Measurements from ENCODE around the gene BICRA. TPM values are rescaled to one million over a fixed set of nuclear protein-coding genes. Genes with fewer than 3 reads are reported as not detected.
"Not testable (repeated sequence)": the region's sequence is repeated elsewhere in the genome, so short reads cannot be mapped to it uniquely, and the experiment has no call there.

BICRA gene
- polyA plus RNA-seq, 1 donor (not counting 4 experiments of a cell fraction or from before 2014, with no cell fraction given): 0.42 TPM

- Histone ChIP-seq H2AFZ (ENCODE audit: control insufficient read depth, low read length) (peak overlapping the region; percentile 77), H4K20me1 (ENCODE audit: control insufficient read depth, extremely low read depth, insufficient read depth, low read length) (no peaks in the 10 kb centered on the region), H3K4me1 (ENCODE audit: control insufficient read depth, extremely low read depth, insufficient read depth, low read length) (peaks cover 19% of the 10 kb centered on the region), H3K36me3 (ENCODE audit: control insufficient read depth in 2 of 2, extremely low read depth in 1 of 2, insufficient read depth in 2 of 2, low read length in 2 of 2) (no peaks in the 10 kb centered on the region), H3K27me3 (ENCODE audit: control insufficient read depth, extremely low read depth, insufficient read depth, low read length) (no peaks in the 10 kb centered on the region), H3K4me3 (ENCODE audit: control insufficient read depth in 2 of 3, extremely low read depth in 1 of 3, insufficient read depth in 2 of 3, low read depth in 1 of 3, low read length in 3 of 3) (no peak overlapping the region), H3K4me2 (ENCODE audit: control insufficient read depth, extremely low read depth, insufficient read depth, low read depth, low read length) (peak overlapping the region; percentile 56), H3K9ac (ENCODE audit: control insufficient read depth, extremely low read depth, insufficient read depth, low read length) (no peak overlapping the region), H3K27ac (ENCODE audit: control insufficient read depth, insufficient read depth, low read length) (peak overlapping the region; percentile 26), H3K9me1 (ENCODE audit: control insufficient read depth, extremely low read depth, insufficient read depth, low read length) (no peaks in the 10 kb centered on the region), H3K79me2 (ENCODE audit: control insufficient read depth, insufficient read depth, low read length) (no peaks in the 10 kb centered on the region), H3K9me3 (ENCODE audit: control insufficient read depth, low read depth, low read length) (peaks cover 4% of the 10 kb centered on the region)
- FAIRE-seq: peak; percentile 23
- TF ChIP-seq CTCF (optimal IDR thresholded peaks at IDR 0.05 in 1 of 3, IDR thresholded peaks at IDR 0.05 in 1 of 3, conservative IDR thresholded peaks at IDR 0.05 in 1 of 3; ENCODE audit: extremely low read depth in 1 of 3, insufficient read depth in 2 of 3, low read length in 3 of 3): no peak
- no peak for TF ChIP-seq EZH2 (IDR thresholded peaks at IDR 0.05; ENCODE audit: low read length)
- DNase-seq (ENCODE audit: low read depth, low spot score): no peak
- dilution Hi-C loops (cut with MboI; ENCODE audit: extremely low pct_ligation_motif_present, low sequenced_read_pairs): no loop called here
Observed at GRCh38 chr19:47581605-47582319, 27.2 kb upstream of the BICRA start.

GRCh38 chr19:47582320-47582909 lies 26.5 kb upstream of the BICRA start:
- H3K9ac ChIP-seq (ENCODE audit: control insufficient read depth, extremely low read depth, insufficient read depth, low read length): no peak overlapping the region
- no peak overlapping the region for H3K27ac ChIP-seq (ENCODE audit: control insufficient read depth, insufficient read depth, low read length)
- dilution Hi-C loops (cut with MboI; ENCODE audit: extremely low pct_ligation_motif_present, low sequenced_read_pairs): no loop called here

GRCh38 chr19:47583161-47583560 lies 25.8 kb upstream of the BICRA start:
- DNase-seq (ENCODE audit: low read depth, low spot score); H3K9me1 ChIP-seq (ENCODE audit: control insufficient read depth, extremely low read depth, insufficient read depth, low read length); H3K36me3 ChIP-seq (ENCODE audit: control insufficient read depth in 2 of 2, extremely low read depth in 1 of 2, insufficient read depth in 2 of 2, low read length in 2 of 2); H4K20me1 ChIP-seq (ENCODE audit: control insufficient read depth, extremely low read depth, insufficient read depth, low read length); H3K4me3 ChIP-seq (ENCODE audit: control insufficient read depth in 2 of 3, extremely low read depth in 1 of 3, insufficient read depth in 2 of 3, low read depth in 1 of 3, low read length in 3 of 3); H3K4me2 ChIP-seq (ENCODE audit: control insufficient read depth, extremely low read depth, insufficient read depth, low read depth, low read length); H3K79me2 ChIP-seq (ENCODE audit: control insufficient read depth, insufficient read depth, low read length); H3K9ac ChIP-seq (ENCODE audit: control insufficient read depth, extremely low read depth, insufficient read depth, low read length); H3K9me3 ChIP-seq (ENCODE audit: control insufficient read depth, low read depth, low read length); H2AFZ ChIP-seq (ENCODE audit: control insufficient read depth, low read length); H3K27ac ChIP-seq (ENCODE audit: control insufficient read depth, insufficient read depth, low read length); H3K27me3 ChIP-seq (ENCODE audit: control insufficient read depth, extremely low read depth, insufficient read depth, low read length); dilution Hi-C loops (cut with MboI; ENCODE audit: extremely low pct_ligation_motif_present, low sequenced_read_pairs): not testable (repeated sequence)
- peak; percentile 55 for FAIRE-seq
- H3K4me1 ChIP-seq (ENCODE audit: control insufficient read depth, extremely low read depth, insufficient read depth, low read length): peaks cover 22% of the 10 kb centered on the region

More at GRCh38 chr19:47582320-47582909, 26.5 kb upstream of the BICRA start:
- Histone ChIP-seq H3K27me3 (ENCODE audit: control insufficient read depth, extremely low read depth, insufficient read depth, low read length) (no peaks in the 10 kb centered on the region), H4K20me1 (ENCODE audit: control insufficient read depth, extremely low read depth, insufficient read depth, low read length) (no peaks in the 10 kb centered on the region), H3K4me3 (ENCODE audit: control insufficient read depth in 2 of 3, extremely low read depth in 1 of 3, insufficient read depth in 2 of 3, low read depth in 1 of 3, low read length in 3 of 3) (no peak overlapping the region), H3K79me2 (ENCODE audit: control insufficient read depth, insufficient read depth, low read length) (no peaks in the 10 kb centered on the region), H3K9me1 (ENCODE audit: control insufficient read depth, extremely low read depth, insufficient read depth, low read length) (no peaks in the 10 kb centered on the region), H3K4me1 (ENCODE audit: control insufficient read depth, extremely low read depth, insufficient read depth, low read length) (peaks cover 21% of the 10 kb centered on the region), H3K9me3 (ENCODE audit: control insufficient read depth, low read depth, low read length) (peaks cover 4% of the 10 kb centered on the region), H2AFZ (ENCODE audit: control insufficient read depth, low read length) (peak overlapping the region; percentile 77), H3K36me3 (ENCODE audit: control insufficient read depth in 2 of 2, extremely low read depth in 1 of 2, insufficient read depth in 2 of 2, low read length in 2 of 2) (no peaks in the 10 kb centered on the region), H3K4me2 (ENCODE audit: control insufficient read depth, extremely low read depth, insufficient read depth, low read depth, low read length) (peak overlapping the region; percentile 56)
- no peak for TF ChIP-seq CTCF (optimal IDR thresholded peaks at IDR 0.05 in 1 of 3, IDR thresholded peaks at IDR 0.05 in 1 of 3, conservative IDR thresholded peaks at IDR 0.05 in 1 of 3; ENCODE audit: extremely low read depth in 1 of 3, insufficient read depth in 2 of 3, low read length in 3 of 3)
- no peak for TF ChIP-seq EZH2 (IDR thresholded peaks at IDR 0.05; ENCODE audit: low read length)
- FAIRE-seq: no peak
- DNase-seq (ENCODE audit: low read depth, low spot score): no peak

Data from keratinocyte (primary cell).